ENCODE data around the gene HPSE2. TPM values are rescaled to one million over a fixed set of nuclear protein-coding genes. Genes with fewer than 3 reads are reported as not detected.

Gene HPSE2
- total RNA-seq, 5 donors from 2014 or later (not counting 1 experiment from before 2014, with no cell fraction given), result 0.13 to 0.23 (median 0.18) TPM; not detected in 1

DNA sequence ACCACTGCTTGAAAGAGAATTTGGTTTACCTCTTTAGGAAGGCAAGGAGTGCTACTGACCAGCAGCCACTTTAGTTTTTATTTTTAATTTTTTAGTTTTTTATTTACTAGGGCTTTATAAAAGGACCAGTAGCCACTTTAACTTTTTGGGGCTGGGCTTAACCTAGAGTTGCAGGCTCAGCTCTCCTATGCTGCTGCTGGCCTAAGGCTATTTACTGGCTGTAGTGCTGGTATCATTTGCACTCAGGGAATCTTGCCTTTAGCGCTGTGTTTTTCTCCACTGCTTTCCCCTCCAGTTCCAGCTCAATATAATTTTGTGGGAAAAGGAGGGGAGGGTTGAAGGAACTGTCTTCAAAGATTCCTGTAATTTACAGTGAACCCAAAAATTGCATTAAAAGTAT lies 802.3 kb downstream of the HPSE2 start:
- Mint-ChIP-seq H3K4me3 (no peak overlapping the region), H3K4me1 (peaks cover 6% of the 10 kb centered on the region in 3 donors), H3K36me3 (peaks cover 65% of the 10 kb centered on the region), H3K27ac (no peak overlapping the region), H3K27me3 (no peaks in the 10 kb centered on the region), H3K9me3 (peaks cover 0 to 5% (median 2%) of the 10 kb centered on the region in 3 donors)
- ChIA-PET POLR2A (interaction anchor here in 1 of 2 donors (0.5 kb wide), 1 partner anchor 1261 kb away, joined by 4 read pairs; no protein-coding TSS in a partner anchor), CTCF (interaction anchor here in 1 of 2 donors (1.1 kb wide), 1 partner anchor 20 kb away, joined by 6 read pairs; no protein-coding TSS in a partner anchor)
- H3K27ac ChIP-seq (ENCODE audit: low read length), result no peak overlapping the region
- H3K4me1 ChIP-seq (ENCODE audit: control insufficient read depth in 1 of 2, extremely low read depth in 1 of 2, insufficient read depth in 2 of 2, low read length in 2 of 2), result no peaks in the 10 kb centered on the region
- no peak overlapping the region for H3K4me3 ChIP-seq (ENCODE audit: control insufficient read depth in 1 of 2, extremely low read depth in 1 of 2, low read length in 1 of 2)
- no peaks in the 10 kb centered on the region for H3K27me3 ChIP-seq (replicated peaks in 1 of 2; ENCODE audit: control insufficient read depth in 2 of 2, extremely low read depth in 1 of 2, insufficient read depth in 2 of 2, low read length in 1 of 2)
- DNase-seq (no peak), ATAC-seq (replicated peaks in 1 of 4) (no peak)
- WGBS (ENCODE audit: insufficient coverage), result no CpG with 5 or more reads among the region's 1 CpG
- peaks cover 17 to 80% of the 10 kb centered on the region in 2 donors for H3K36me3 ChIP-seq (ENCODE audit: control insufficient read depth in 2 of 2, extremely low read depth in 1 of 2, insufficient read depth in 1 of 2, low read length in 1 of 2)
- H3K9me3 ChIP-seq, result no peaks in the 10 kb centered on the region

DNA sequence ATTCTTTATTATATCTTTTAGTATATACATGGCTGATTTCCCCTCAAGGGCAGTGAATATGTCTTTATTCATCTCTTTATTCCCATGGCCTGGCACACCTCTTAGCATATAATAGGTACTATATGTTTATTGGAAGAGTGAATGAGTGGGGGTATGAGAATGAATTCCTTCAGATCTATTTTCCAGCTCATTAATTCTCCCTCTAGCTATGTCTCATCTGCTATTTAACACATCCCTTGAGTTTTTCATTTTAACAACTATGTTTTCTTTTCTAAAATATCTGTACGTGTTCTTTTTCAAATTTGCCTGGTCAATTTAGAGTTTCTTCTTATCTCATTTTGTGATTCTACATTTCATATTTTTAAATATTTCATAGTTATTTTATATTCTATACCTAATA lies 803.3 kb downstream of the HPSE2 start:
- Histone ChIP-seq H3K27me3 (replicated peaks in 1 of 2; ENCODE audit: control insufficient read depth in 2 of 2, extremely low read depth in 1 of 2, insufficient read depth in 2 of 2, low read length in 1 of 2) (no peaks in the 10 kb centered on the region), H3K4me1 (ENCODE audit: control insufficient read depth in 1 of 2, extremely low read depth in 1 of 2, insufficient read depth in 2 of 2, low read length in 2 of 2) (no peaks in the 10 kb centered on the region), H3K9me3 (no peaks in the 10 kb centered on the region), H3K27ac (ENCODE audit: low read length) (no peak overlapping the region), H3K36me3 (ENCODE audit: control insufficient read depth in 2 of 2, extremely low read depth in 1 of 2, insufficient read depth in 1 of 2, low read length in 1 of 2) (peaks cover 17 to 86% of the 10 kb centered on the region in 2 donors), H3K4me3 (ENCODE audit: control insufficient read depth in 1 of 2, extremely low read depth in 1 of 2, low read length in 1 of 2) (no peak overlapping the region)
- POLR2A ChIA-PET, result no interaction called here
- CTCF ChIA-PET, result interaction anchor here in 1 of 2 donors (1.1 kb wide), 1 partner anchor 19 kb away, joined by 6 read pairs; no protein-coding TSS in a partner anchor
- no peaks in the 10 kb centered on the region for H3K4me1 Mint-ChIP-seq
- no peak overlapping the region for H3K27ac Mint-ChIP-seq
- no peaks in the 10 kb centered on the region for H3K27me3 Mint-ChIP-seq
- no peak overlapping the region for H3K4me3 Mint-ChIP-seq
- H3K36me3 Mint-ChIP-seq, result peaks cover 63% of the 10 kb centered on the region
- WGBS (ENCODE audit: insufficient coverage), result no CpG with 5 or more reads among the region's 1 CpG
- H3K9me3 Mint-ChIP-seq, result peaks cover 0 to 5% (median 2%) of the 10 kb centered on the region in 3 donors
- no peak for ATAC-seq (replicated peaks in 1 of 4)
- DNase-seq, result no peak

DNA sequence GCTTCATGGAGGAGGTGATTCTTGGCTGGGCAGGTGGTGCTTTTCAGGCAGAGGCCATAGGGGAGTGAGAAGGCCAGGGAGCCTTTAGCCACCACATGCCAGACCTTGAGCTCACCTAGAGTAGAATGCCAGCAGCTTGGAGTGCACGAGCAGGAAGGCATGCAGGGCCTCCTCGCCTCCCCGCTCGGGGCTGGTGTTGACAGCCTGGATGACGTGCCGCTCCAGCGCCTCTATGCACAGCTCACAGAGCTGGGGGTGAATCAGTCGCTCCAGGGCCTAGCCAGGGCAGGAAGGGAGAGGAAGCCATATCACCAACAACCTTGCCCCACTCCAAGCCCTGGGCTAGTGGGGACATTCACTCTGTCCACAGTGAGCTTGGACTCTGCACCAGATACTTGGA lies 804.6 kb downstream of the HPSE2 start:
- H3K4me3 ChIP-seq (ENCODE audit: control insufficient read depth in 1 of 2, extremely low read depth in 1 of 2, low read length in 1 of 2), result no peak overlapping the region
- Mint-ChIP-seq H3K4me3 (no peak overlapping the region), H3K27ac (no peak overlapping the region), H3K4me1 (no peaks in the 10 kb centered on the region), H3K9me3 (peaks cover 0 to 5% (median 2%) of the 10 kb centered on the region in 3 donors), H3K27me3 (no peaks in the 10 kb centered on the region), H3K36me3 (peaks cover 55% of the 10 kb centered on the region)
- CTCF ChIA-PET, result no interaction called here
- no peaks in the 10 kb centered on the region for H3K4me1 ChIP-seq (ENCODE audit: control insufficient read depth in 1 of 2, extremely low read depth in 1 of 2, insufficient read depth in 2 of 2, low read length in 2 of 2)
- ATAC-seq (replicated peaks in 1 of 4) (no peak), DNase-seq (no peak)
- H3K9me3 ChIP-seq, result no peaks in the 10 kb centered on the region
- H3K36me3 ChIP-seq (ENCODE audit: control insufficient read depth in 2 of 2, extremely low read depth in 1 of 2, insufficient read depth in 1 of 2, low read length in 1 of 2), result peaks cover 17 to 89% of the 10 kb centered on the region in 2 donors
- POLR2A ChIA-PET, result no interaction called here
- 84% methylated on average over 8 of the region's 8 CpGs for WGBS (ENCODE audit: insufficient coverage)
- no peak overlapping the region for H3K27ac ChIP-seq (ENCODE audit: low read length)
- no peaks in the 10 kb centered on the region for H3K27me3 ChIP-seq (replicated peaks in 1 of 2; ENCODE audit: control insufficient read depth in 2 of 2, extremely low read depth in 1 of 2, insufficient read depth in 2 of 2, low read length in 1 of 2)

DNA sequence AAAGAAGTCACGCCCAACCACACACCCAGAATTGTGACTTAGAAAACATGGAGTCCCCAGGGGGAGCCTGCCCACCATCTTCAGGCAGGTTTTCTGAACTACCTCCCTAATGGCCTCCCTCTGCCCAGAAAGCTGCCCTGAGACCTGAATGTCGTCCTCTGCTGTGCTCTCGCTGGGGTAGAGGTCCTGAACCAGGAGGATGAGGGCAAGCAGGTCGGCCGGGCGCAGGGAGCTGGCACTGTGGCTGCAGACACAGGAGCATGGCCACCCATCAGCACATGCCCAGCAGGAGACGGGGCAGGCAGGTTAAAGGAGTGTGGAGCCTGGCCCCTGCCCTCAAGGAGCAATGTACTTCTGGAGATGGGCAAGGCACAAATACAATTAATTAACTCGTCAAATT lies 805.2 kb downstream of the HPSE2 start:
- 100% methylated on average over 3 of the region's 8 CpGs for WGBS (ENCODE audit: insufficient coverage)
- Histone ChIP-seq H3K36me3 (ENCODE audit: control insufficient read depth in 2 of 2, extremely low read depth in 1 of 2, insufficient read depth in 1 of 2, low read length in 1 of 2) (peaks cover 11 to 85% of the 10 kb centered on the region in 2 donors), H3K4me1 (ENCODE audit: control insufficient read depth in 1 of 2, extremely low read depth in 1 of 2, insufficient read depth in 2 of 2, low read length in 2 of 2) (no peaks in the 10 kb centered on the region), H3K9me3 (no peaks in the 10 kb centered on the region), H3K27me3 (replicated peaks in 1 of 2; ENCODE audit: control insufficient read depth in 2 of 2, extremely low read depth in 1 of 2, insufficient read depth in 2 of 2, low read length in 1 of 2) (no peaks in the 10 kb centered on the region), H3K27ac (ENCODE audit: low read length) (no peak overlapping the region), H3K4me3 (ENCODE audit: control insufficient read depth in 1 of 2, extremely low read depth in 1 of 2, low read length in 1 of 2) (no peak overlapping the region)
- ChIA-PET POLR2A (no interaction called here), CTCF (no interaction called here)
- Mint-ChIP-seq H3K4me1 (no peaks in the 10 kb centered on the region), H3K9me3 (peaks cover 0 to 5% (median 2%) of the 10 kb centered on the region in 3 donors), H3K27ac (no peak overlapping the region), H3K4me3 (no peak overlapping the region), H3K36me3 (peaks cover 49% of the 10 kb centered on the region), H3K27me3 (no peaks in the 10 kb centered on the region)
- ATAC-seq (replicated peaks in 1 of 4), result no peak
- DNase-seq, result no peak

DNA sequence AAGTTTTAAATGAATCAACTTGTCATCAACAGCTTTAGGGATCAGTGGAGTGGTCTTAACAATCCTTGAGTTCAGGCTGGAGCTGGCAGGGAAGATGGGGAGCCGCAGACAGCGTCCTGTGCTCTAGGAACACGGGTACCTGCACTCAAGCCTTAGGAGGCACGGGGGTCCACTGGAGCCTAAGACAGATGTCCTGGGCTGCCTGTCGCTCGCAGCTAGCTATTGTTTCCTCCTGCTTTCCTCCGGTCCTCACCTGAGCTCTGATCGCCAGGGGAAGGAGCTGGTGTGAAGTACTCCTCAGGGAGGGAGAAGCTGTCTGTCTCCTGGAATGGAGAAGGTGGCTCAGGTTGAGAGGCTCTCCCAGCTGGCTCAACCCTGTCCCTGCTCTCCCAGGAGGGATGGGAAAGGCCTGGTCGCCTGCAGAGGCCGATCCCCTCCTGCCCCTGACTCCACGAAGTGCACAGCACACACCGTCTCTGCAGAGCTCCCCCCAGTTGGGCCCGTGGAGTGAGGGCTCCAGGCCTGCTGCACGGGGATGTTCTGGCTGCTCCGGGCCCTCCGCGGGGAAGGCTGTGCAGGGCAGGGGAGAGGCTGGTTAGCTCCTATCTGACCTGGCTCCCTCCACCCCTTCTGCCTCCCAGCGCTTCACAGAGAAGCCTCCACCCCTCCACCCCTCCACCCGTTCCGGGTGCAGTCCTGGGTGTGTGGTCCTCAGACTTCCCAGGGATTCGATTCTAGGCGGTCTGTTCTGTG lies 806.2 kb downstream of the HPSE2 start:
- 98% methylated on average over 18 of the region's 22 CpGs for WGBS (ENCODE audit: insufficient coverage)
- Mint-ChIP-seq H3K36me3 (peaks cover 40% of the 10 kb centered on the region), H3K4me3 (no peak overlapping the region), H3K27me3 (no peaks in the 10 kb centered on the region), H3K4me1 (no peaks in the 10 kb centered on the region), H3K9me3 (peaks cover 0 to 5% (median 2%) of the 10 kb centered on the region in 3 donors), H3K27ac (no peak overlapping the region)
- no peaks in the 10 kb centered on the region for H3K4me1 ChIP-seq (ENCODE audit: control insufficient read depth in 1 of 2, extremely low read depth in 1 of 2, insufficient read depth in 2 of 2, low read length in 2 of 2)
- ATAC-seq (replicated peaks in 1 of 4) (no peak), DNase-seq (no peak)
- POLR2A ChIA-PET, result no interaction called here
- H3K36me3 ChIP-seq (ENCODE audit: control insufficient read depth in 2 of 2, extremely low read depth in 1 of 2, insufficient read depth in 1 of 2, low read length in 1 of 2), result peaks cover 8 to 76% of the 10 kb centered on the region in 2 donors
- no peak overlapping the region for H3K4me3 ChIP-seq (ENCODE audit: control insufficient read depth in 1 of 2, extremely low read depth in 1 of 2, low read length in 1 of 2)
- H3K27ac ChIP-seq (ENCODE audit: low read length), result no peak overlapping the region
- H3K9me3 ChIP-seq, result no peaks in the 10 kb centered on the region
- CTCF ChIA-PET, result no interaction called here
- no peaks in the 10 kb centered on the region for H3K27me3 ChIP-seq (replicated peaks in 1 of 2; ENCODE audit: control insufficient read depth in 2 of 2, extremely low read depth in 1 of 2, insufficient read depth in 2 of 2, low read length in 1 of 2)

DNA sequence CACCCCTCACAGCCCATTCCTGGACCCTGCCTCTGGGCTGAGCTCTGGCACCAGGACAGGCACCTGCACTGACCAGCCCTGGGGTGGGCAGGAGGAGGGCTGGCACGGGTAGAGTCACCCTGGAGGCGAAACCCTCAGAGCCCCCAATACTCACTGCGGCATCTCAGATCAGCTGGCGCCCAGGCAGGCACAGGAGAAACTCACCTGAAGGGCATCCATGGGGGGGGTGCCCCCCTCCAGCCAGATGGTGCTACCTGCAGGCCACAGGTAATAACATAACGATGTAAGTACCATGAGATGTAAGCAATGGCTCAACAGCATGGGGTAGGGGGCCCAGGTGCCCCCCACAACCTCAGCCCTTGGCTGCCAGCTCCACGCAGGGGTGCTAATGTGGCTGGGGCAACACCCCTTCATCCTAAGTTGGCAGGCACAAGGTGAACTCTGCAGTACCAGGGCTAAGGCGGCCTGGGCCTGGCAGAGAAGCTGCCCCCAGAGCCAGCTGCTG lies 808.6 kb downstream of the HPSE2 start:
- Mint-ChIP-seq H3K36me3 (peaks cover 27% of the 10 kb centered on the region), H3K4me3 (no peak overlapping the region), H3K27me3 (no peaks in the 10 kb centered on the region), H3K4me1 (no peaks in the 10 kb centered on the region), H3K27ac (no peak overlapping the region), H3K9me3 (no peaks in the 10 kb centered on the region)
- POLR2A ChIA-PET, result no interaction called here
- DNase-seq, result no peak
- Histone ChIP-seq H3K27me3 (replicated peaks in 1 of 2; ENCODE audit: control insufficient read depth in 2 of 2, extremely low read depth in 1 of 2, insufficient read depth in 2 of 2, low read length in 1 of 2) (no peaks in the 10 kb centered on the region), H3K9me3 (no peaks in the 10 kb centered on the region), H3K4me3 (ENCODE audit: control insufficient read depth in 1 of 2, extremely low read depth in 1 of 2, low read length in 1 of 2) (no peak overlapping the region), H3K36me3 (ENCODE audit: control insufficient read depth in 2 of 2, extremely low read depth in 1 of 2, insufficient read depth in 1 of 2, low read length in 1 of 2) (peaks cover 8 to 76% of the 10 kb centered on the region in 2 donors), H3K4me1 (ENCODE audit: control insufficient read depth in 1 of 2, extremely low read depth in 1 of 2, insufficient read depth in 2 of 2, low read length in 2 of 2) (no peaks in the 10 kb centered on the region), H3K27ac (ENCODE audit: low read length) (no peak overlapping the region)
- WGBS (ENCODE audit: insufficient coverage), result 100% methylated on average over 1 of the region's 7 CpGs
- CTCF ChIA-PET, result interaction anchor here in 1 of 2 donors (0.6 kb wide), 1 partner anchor 14 kb away, joined by 3 read pairs; no protein-coding TSS in a partner anchor
- no peak for ATAC-seq (replicated peaks in 1 of 4)
